GM12891 (cell line): Measurements from ENCODE around the gene FFAR2.

ENCODE experiments used
- POLR2A ChIP-seq: IDR thresholded peaks from 2 replicates; pipeline ENCODE4 v1.6.1; 2011; ENCODE audit warnings: low read depth, low read length, control low read depth
- POLR2AphosphoS5 ChIP-seq: IDR thresholded peaks from 2 replicates; pipeline ENCODE4 v1.6.1; 2011; ENCODE audit warnings: low read depth, low read length, control low read depth
- TAF1 ChIP-seq: IDR thresholded peaks from 2 replicates; pipeline ENCODE4 v1.6.1; 2011; ENCODE audit warnings: low read depth, low read length, control low read depth

GRCh38 chr19:35457173-35457572, 9.1 kb downstream of the FFAR2 start:
- TF ChIP-seq POLR2AphosphoS5: peak; percentile 48; the same call in 1 of the 2 replicates
- peak; percentile 54; the same call in 1 of the 2 replicates for TF ChIP-seq TAF1
- peak; percentile 69; the same call in 1 of the 2 replicates for TF ChIP-seq POLR2A
